ENCODE results near the gene METTL23. TPM values are rescaled to one million over a fixed set of nuclear protein-coding genes. Genes with fewer than 3 reads are reported as not detected.

METTL23 gene
- total and polyA plus RNA-seq, 7 experiments from 2014 or later: 39.6 to 152 (median 73.8) TPM

GRCh38 chr17:76716839-76717215, 9.8 kb upstream of the METTL23 start:
- Mint-ChIP-seq H3K4me3 (peak overlapping the region in 1 of 10 donors; percentile 47), H3K36me3 (peaks cover 0 to 44% (median 18%) of the 10 kb centered on the region in 5 donors), H3K4me1 (peaks cover 31 to 51% (median 41%) of the 10 kb centered on the region in 7 donors), H3K27me3 (no peaks in the 10 kb centered on the region), H3K27ac (peak overlapping the region in 5 of 9 donors; percentile 31 to 82 (median 78)), H3K9me3 (no peaks in the 10 kb centered on the region)
- intact Hi-C loops (cut with micrococcal nuclease): no loop called here
- CTCF ChIA-PET: interaction anchor here (1.0 to 1.8 kb wide), 2 partner anchors 93 to 194 kb away, joined by 3 to 5 read pairs; no protein-coding TSS in a partner anchor
- Histone ChIP-seq H3K27me3 (ENCODE audit: control insufficient read depth in 2 of 2, insufficient read depth in 2 of 2, low read length in 2 of 2) (no peaks in the 10 kb centered on the region), H3K4me3 (ENCODE audit: low read length) (no peak overlapping the region), H3K4me1 (ENCODE audit: control insufficient read depth in 2 of 2, insufficient read depth in 2 of 2, low read length in 2 of 2) (peaks cover 14 to 27% of the 10 kb centered on the region in 2 donors), H3K27ac (ENCODE audit: low read depth, low read length) (no peak overlapping the region), H3K9me3 (ENCODE audit: control insufficient read depth in 2 of 3, low read length in 3 of 3) (no peaks in the 10 kb centered on the region), H3K36me3 (ENCODE audit: control insufficient read depth in 2 of 3, insufficient read depth in 3 of 3, low read length in 3 of 3) (peaks cover 19 to 74% (median 38%) of the 10 kb centered on the region in 3 experiments)
- DNase-seq (no peak), ATAC-seq (no peak)
- POLR2A ChIA-PET: interaction anchor here (0.9 to 2.0 kb wide), 5 partner anchors 9 to 1308 kb away, joined by 3 to 17 read pairs (median 3); partner anchors contain the start of genes JMJD6 and METTL23

- DNase-seq: no peak
- intact Hi-C loops (cut with micrococcal nuclease): no loop called here
- peaks cover 0 to 48% (median 22%) of the 10 kb centered on the region in 5 donors for H3K36me3 Mint-ChIP-seq
- CTCF ChIA-PET: interaction anchor here (0.6 to 0.8 kb wide), 2 partner anchors 10 to 386 kb away, joined by 5 to 6 read pairs; no protein-coding TSS in a partner anchor
- H3K9me3 Mint-ChIP-seq: no peaks in the 10 kb centered on the region
- Histone ChIP-seq H3K9me3 (ENCODE audit: control insufficient read depth in 2 of 3, low read length in 3 of 3) (no peaks in the 10 kb centered on the region), H3K27ac (ENCODE audit: low read depth, low read length) (no peak overlapping the region), H3K36me3 (ENCODE audit: control insufficient read depth in 2 of 3, insufficient read depth in 3 of 3, low read length in 3 of 3) (peaks cover 21 to 82% (median 43%) of the 10 kb centered on the region in 3 experiments), H3K4me3 (ENCODE audit: low read length) (no peak overlapping the region), H3K27me3 (ENCODE audit: control insufficient read depth in 2 of 2, insufficient read depth in 2 of 2, low read length in 2 of 2) (no peaks in the 10 kb centered on the region), H3K4me1 (ENCODE audit: control insufficient read depth in 2 of 2, insufficient read depth in 2 of 2, low read length in 2 of 2) (peaks cover 9 to 27% of the 10 kb centered on the region in 2 donors)
- no peak overlapping the region for H3K4me3 Mint-ChIP-seq
- H3K27me3 Mint-ChIP-seq: no peaks in the 10 kb centered on the region
- H3K4me1 Mint-ChIP-seq: peaks cover 27 to 52% (median 44%) of the 10 kb centered on the region in 7 donors
- H3K27ac Mint-ChIP-seq: peak overlapping the region in 1 of 9 donors; percentile 14
- POLR2A ChIA-PET: no interaction called here
- ATAC-seq: no peak
Observed at GRCh38 chr17:76718516-76718915, 8.1 kb upstream of the METTL23 start.

GRCh38 chr17:76720211-76720610, 6.4 kb upstream of the METTL23 start:
- Mint-ChIP-seq H3K27me3 (no peaks in the 10 kb centered on the region), H3K4me1 (peaks cover 19 to 53% (median 42%) of the 10 kb centered on the region in 7 donors), H3K4me3 (no peak overlapping the region), H3K9me3 (no peaks in the 10 kb centered on the region), H3K27ac (peak overlapping the region in 4 of 9 donors; percentile 17 to 41 (median 32)), H3K36me3 (peaks cover 0 to 46% (median 18%) of the 10 kb centered on the region in 5 donors)
- no peak for DNase-seq
- Histone ChIP-seq H3K36me3 (ENCODE audit: control insufficient read depth in 2 of 3, insufficient read depth in 3 of 3, low read length in 3 of 3) (peaks cover 21 to 82% (median 55%) of the 10 kb centered on the region in 3 experiments), H3K9me3 (ENCODE audit: control insufficient read depth in 2 of 3, low read length in 3 of 3) (no peaks in the 10 kb centered on the region), H3K4me3 (ENCODE audit: low read length) (no peak overlapping the region), H3K4me1 (ENCODE audit: control insufficient read depth in 2 of 2, insufficient read depth in 2 of 2, low read length in 2 of 2) (peaks cover 17 to 34% of the 10 kb centered on the region in 2 donors), H3K27me3 (ENCODE audit: control insufficient read depth in 2 of 2, insufficient read depth in 2 of 2, low read length in 2 of 2) (no peaks in the 10 kb centered on the region), H3K27ac (ENCODE audit: low read depth, low read length) (no peak overlapping the region)
- POLR2A ChIA-PET: interaction anchor here (0.6 kb wide), 1 partner anchor 32 kb away, joined by 6 read pairs; no protein-coding TSS in a partner anchor
- CTCF ChIA-PET: no interaction called here
- intact Hi-C loops (cut with micrococcal nuclease): no loop called here
- ATAC-seq: no peak

GRCh38 chr17:76720941-76721340, 5.7 kb upstream of the METTL23 start:
- Mint-ChIP-seq H3K4me3 (no peak overlapping the region), H3K27ac (peak overlapping the region in 1 of 9 donors; percentile 41), H3K9me3 (no peaks in the 10 kb centered on the region), H3K36me3 (peaks cover 0 to 47% (median 24%) of the 10 kb centered on the region in 5 donors), H3K27me3 (no peaks in the 10 kb centered on the region), H3K4me1 (peaks cover 17 to 53% (median 41%) of the 10 kb centered on the region in 7 donors)
- H3K27ac ChIP-seq (ENCODE audit: low read depth, low read length): peak overlapping the region; percentile 17
- no peaks in the 10 kb centered on the region for H3K9me3 ChIP-seq (ENCODE audit: control insufficient read depth in 2 of 3, low read length in 3 of 3)
- DNase-seq (no peak), ATAC-seq (no peak)
- no peaks in the 10 kb centered on the region for H3K27me3 ChIP-seq (ENCODE audit: control insufficient read depth in 2 of 2, insufficient read depth in 2 of 2, low read length in 2 of 2)
- peaks cover 21 to 77% (median 55%) of the 10 kb centered on the region in 3 experiments for H3K36me3 ChIP-seq (ENCODE audit: control insufficient read depth in 2 of 3, insufficient read depth in 3 of 3, low read length in 3 of 3)
- peaks cover 19 to 35% of the 10 kb centered on the region in 2 donors for H3K4me1 ChIP-seq (ENCODE audit: control insufficient read depth in 2 of 2, insufficient read depth in 2 of 2, low read length in 2 of 2)
- CTCF ChIA-PET: no interaction called here
- H3K4me3 ChIP-seq (ENCODE audit: low read length): no peak overlapping the region
- intact Hi-C loops (cut with micrococcal nuclease): no loop called here
- POLR2A ChIA-PET: interaction anchor here (9.2 kb wide), 1 partner anchor 16 kb away, joined by 187 read pairs; the partner anchor contains the start of genes MFSD11 and SRSF2

- Histone ChIP-seq H3K27me3 (ENCODE audit: control insufficient read depth in 2 of 2, insufficient read depth in 2 of 2, low read length in 2 of 2) (no peaks in the 10 kb centered on the region), H3K4me3 (ENCODE audit: low read length) (no peak overlapping the region), H3K9me3 (ENCODE audit: control insufficient read depth in 2 of 3, low read length in 3 of 3) (no peaks in the 10 kb centered on the region), H3K4me1 (ENCODE audit: control insufficient read depth in 2 of 2, insufficient read depth in 2 of 2, low read length in 2 of 2) (peaks cover 19 to 33% of the 10 kb centered on the region in 2 donors), H3K27ac (ENCODE audit: low read depth, low read length) (no peak overlapping the region), H3K36me3 (ENCODE audit: control insufficient read depth in 2 of 3, insufficient read depth in 3 of 3, low read length in 3 of 3) (peaks cover 21 to 76% (median 55%) of the 10 kb centered on the region in 3 experiments)
- H3K36me3 Mint-ChIP-seq: peaks cover 0 to 45% (median 24%) of the 10 kb centered on the region in 5 donors
- POLR2A ChIA-PET: interaction anchor here (9.2 kb wide), 1 partner anchor 15 kb away, joined by 187 read pairs; the partner anchor contains the start of genes MFSD11 and SRSF2
- peak overlapping the region in 6 of 9 donors; percentile 17 to 71 (median 54) for H3K27ac Mint-ChIP-seq
- no peak overlapping the region for H3K4me3 Mint-ChIP-seq
- DNase-seq: no peak
- intact Hi-C loops (cut with micrococcal nuclease): no loop called here
- CTCF ChIA-PET: interaction anchor here (0.7 to 4.1 kb wide), 2 partner anchors 9 to 216 kb away, joined by 3 to 22 read pairs; partner anchors contain the start of gene MXRA7
- H3K4me1 Mint-ChIP-seq: peaks cover 13 to 50% (median 36%) of the 10 kb centered on the region in 7 donors
- no peaks in the 10 kb centered on the region for H3K27me3 Mint-ChIP-seq
- H3K9me3 Mint-ChIP-seq: no peaks in the 10 kb centered on the region
- ATAC-seq: no peak
Observed at GRCh38 chr17:76721463-76721862, 5.2 kb upstream of the METTL23 start.

- no peak overlapping the region for H3K4me3 ChIP-seq (ENCODE audit: low read length)
- peaks cover 21 to 68% (median 54%) of the 10 kb centered on the region in 3 experiments for H3K36me3 ChIP-seq (ENCODE audit: control insufficient read depth in 2 of 3, insufficient read depth in 3 of 3, low read length in 3 of 3)
- H3K9me3 Mint-ChIP-seq: no peaks in the 10 kb centered on the region
- H3K4me3 Mint-ChIP-seq: no peak overlapping the region
- CTCF ChIA-PET: interaction anchor here (0.7 to 4.1 kb wide), 2 partner anchors 10 to 217 kb away, joined by 3 to 22 read pairs; partner anchors contain the start of gene MXRA7
- no peaks in the 10 kb centered on the region for H3K9me3 ChIP-seq (ENCODE audit: control insufficient read depth in 2 of 3, low read length in 3 of 3)
- ATAC-seq: no peak
- H3K27ac Mint-ChIP-seq: peak overlapping the region in 3 of 9 donors; percentile 20 to 46 (median 38)
- no peak overlapping the region for H3K27ac ChIP-seq (ENCODE audit: low read depth, low read length)
- DNase-seq: no peak
- intact Hi-C loops (cut with micrococcal nuclease): no loop called here
- H3K36me3 Mint-ChIP-seq: peaks cover 0 to 46% (median 24%) of the 10 kb centered on the region in 5 donors
- peaks cover 11 to 50% (median 33%) of the 10 kb centered on the region in 7 donors for H3K4me1 Mint-ChIP-seq
- H3K27me3 ChIP-seq (ENCODE audit: control insufficient read depth in 2 of 2, insufficient read depth in 2 of 2, low read length in 2 of 2): no peaks in the 10 kb centered on the region
- POLR2A ChIA-PET: interaction anchor here (9.2 kb wide), 1 partner anchor 14 kb away, joined by 187 read pairs; the partner anchor contains the start of genes MFSD11 and SRSF2
- peaks cover 20 to 25% of the 10 kb centered on the region in 2 donors for H3K4me1 ChIP-seq (ENCODE audit: control insufficient read depth in 2 of 2, insufficient read depth in 2 of 2, low read length in 2 of 2)
- H3K27me3 Mint-ChIP-seq: no peaks in the 10 kb centered on the region
Observed at GRCh38 chr17:76722279-76722678, 4.4 kb upstream of the METTL23 start.

All from naive thymus-derived CD4-positive, alpha-beta T cell (primary cell).